ENCODE measurements around the gene KMT2E.

DNA sequence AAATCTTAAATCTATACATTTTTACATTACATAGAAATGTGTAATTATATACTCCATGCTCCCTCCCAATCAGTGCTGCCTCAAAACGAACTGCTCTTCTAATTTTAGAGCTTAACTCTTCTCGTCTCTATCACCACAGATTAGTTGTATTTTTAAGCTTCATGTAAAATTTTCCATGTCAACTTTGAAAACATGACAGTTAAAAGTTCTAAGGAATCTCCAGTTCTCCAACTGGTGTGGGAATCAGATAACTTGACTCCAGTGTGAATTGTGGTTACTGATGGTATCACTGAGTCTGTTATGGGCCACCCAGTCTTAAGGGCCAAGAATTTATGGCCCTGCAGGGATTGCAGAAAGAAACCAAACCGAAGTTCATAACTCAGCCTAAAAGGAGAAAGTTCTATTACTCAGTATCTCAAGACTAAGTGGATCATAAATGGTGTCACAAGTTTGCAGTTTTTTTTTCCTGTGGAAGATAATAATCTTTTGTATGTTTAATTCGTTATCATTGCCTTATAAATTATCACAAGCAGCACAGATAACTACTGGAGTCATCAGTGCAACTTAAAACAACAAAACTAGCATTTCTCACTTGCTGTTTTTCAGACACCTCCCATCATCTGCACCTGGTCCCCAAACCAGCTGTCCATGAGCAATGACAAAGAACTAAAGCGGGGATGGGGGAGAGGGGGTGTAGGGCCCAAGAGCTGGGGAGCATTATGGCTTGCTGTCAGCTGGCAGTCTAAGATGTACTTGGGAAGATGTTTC lies 31.5 kb upstream of the KMT2E start:
- TF ChIP-seq, protein P1, sequence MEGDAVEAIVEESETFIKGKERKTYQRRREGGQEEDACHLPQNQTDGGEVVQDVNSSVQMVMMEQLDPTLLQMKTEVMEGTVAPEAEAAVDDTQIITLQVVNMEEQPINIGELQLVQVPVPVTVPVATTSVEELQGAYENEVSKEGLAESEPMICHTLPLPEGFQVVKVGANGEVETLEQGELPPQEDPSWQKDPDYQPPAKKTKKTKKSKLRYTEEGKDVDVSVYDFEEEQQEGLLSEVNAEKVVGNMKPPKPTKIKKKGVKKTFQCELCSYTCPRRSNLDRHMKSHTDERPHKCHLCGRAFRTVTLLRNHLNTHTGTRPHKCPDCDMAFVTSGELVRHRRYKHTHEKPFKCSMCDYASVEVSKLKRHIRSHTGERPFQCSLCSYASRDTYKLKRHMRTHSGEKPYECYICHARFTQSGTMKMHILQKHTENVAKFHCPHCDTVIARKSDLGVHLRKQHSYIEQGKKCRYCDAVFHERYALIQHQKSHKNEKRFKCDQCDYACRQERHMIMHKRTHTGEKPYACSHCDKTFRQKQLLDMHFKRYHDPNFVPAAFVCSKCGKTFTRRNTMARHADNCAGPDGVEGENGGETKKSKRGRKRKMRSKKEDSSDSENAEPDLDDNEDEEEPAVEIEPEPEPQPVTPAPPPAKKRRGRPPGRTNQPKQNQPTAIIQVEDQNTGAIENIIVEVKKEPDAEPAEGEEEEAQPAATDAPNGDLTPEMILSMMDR (IDR thresholded peaks at IDR 0.05): no peak
- TF ChIP-seq POLR2A (IDR thresholded peaks at IDR 0.05): no peak
